GM18511 (cell line): ENCODE data around the gene GADD45GIP1.

Experiments
- ATAC-seq: cut with Tn5 transposase; IDR thresholded peaks from one replicate; pipeline ENCODE4 v1.9.1; 2021; ENCODE audit warnings: mild to moderate bottlenecking, moderate library complexity; ENCODE audit not compliant: unreplicated experiment

The GADD45GIP1 gene

DNA sequence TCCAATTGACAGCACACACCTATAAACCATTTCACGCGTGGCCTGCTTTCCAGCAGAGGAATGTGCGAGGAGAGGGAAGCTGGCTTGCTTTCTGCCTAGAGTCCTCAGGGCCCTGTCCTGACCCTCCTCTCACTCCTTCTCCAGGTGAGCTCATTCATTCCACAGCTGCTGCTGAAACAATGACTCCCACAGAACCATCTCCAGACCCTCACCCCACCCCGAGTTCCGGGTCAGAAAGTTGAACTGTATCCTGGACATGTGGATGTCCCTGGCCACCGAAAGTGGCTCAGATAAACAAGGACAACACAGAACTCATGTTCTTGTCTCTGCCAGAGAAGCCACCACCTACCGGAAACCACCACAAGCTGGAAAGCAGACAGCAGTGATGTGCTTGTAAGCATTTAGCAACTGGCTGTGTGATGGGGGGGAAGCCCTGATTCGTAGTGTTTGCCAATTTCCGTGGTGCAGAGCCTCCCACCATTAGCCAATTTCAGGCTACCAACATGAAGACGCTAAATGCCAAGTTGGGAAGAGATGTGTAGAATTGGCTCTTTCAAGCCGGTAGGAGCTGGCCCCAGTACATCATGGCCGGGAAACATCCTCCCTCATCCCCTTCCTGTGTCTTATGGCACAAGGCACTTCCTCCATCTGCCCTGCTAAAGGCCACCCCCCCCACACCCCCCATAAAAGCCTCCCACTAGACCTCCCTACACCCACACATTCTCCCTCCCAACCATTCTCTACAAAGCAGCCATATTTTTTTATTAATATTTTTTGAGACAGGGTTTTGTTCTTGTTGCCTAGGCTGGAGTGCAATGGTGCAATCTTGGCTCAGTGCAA is 43.0 kb downstream of the GADD45GIP1 start:
- no peak for ATAC-seq

DNA sequence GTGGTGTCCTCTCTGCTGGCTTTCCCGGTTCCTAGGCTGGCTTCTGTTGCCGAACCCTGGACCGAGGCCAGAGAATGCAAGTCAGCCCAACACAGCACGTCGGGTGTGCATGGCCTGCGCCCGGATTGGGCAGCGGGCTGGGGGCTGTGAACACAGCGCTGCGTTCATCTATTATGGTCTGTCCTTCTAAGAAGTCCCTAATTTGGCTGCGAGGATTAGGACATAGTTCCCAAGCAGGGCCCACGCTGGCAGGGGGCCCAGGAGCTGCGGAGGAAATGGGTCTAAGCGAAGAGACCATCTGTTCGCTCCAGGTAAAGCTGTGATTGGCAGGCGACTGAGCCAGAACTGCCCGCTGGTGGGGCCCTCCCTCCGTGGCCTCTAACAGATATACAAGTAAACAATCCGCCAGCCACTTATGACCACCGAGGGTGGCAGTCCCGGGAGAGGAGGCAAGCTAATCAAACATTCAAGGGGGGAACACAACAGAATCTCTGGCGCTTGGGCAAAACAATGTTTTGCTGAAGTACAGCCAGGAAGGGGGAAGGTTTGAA is 43.9 kb downstream of the GADD45GIP1 start:
- ATAC-seq, result no peak

DNA sequence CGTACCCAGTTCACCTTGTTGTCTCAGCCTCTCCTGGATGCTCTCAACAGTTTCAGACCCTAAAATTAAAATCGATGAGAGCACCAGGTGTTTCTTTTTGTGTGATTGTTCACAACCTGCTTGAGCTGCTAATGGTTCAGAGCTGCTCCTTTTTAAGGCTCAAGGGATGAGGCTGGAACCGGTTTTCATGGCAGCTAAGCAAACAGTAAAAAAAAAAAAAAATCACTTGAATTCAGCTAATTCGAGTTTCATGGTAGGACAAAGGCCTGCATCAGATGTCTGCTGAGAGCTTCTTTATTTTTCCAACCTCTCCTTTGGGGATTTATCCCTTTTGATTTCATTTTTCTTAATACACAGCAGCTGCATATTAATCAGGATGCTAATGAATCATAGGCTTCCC is 44.5 kb downstream of the GADD45GIP1 start:
- ATAC-seq, result no peak

DNA sequence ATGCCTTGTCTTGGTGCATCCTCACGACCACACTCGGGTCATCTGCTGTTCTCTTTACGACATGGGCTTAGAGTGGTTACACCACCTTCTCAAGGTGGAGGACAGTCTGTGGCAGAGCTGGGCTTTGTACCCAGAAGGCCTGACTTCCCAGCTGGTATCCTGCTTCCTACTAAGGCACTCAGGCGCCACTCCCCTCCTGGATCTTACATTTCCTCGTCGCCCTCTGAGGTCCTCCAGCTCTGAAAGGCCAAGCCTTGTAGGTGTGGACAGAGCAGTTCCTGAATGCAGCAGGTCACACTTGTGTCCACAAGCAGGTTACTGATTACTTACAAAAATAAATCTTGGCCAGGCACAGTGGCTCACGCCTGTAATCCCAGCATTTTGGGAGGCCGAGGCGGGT is 49.9 kb downstream of the GADD45GIP1 start:
- no peak for ATAC-seq
